Amniotic epithelial cell (primary cell): ENCODE results near the gene FBXO21.
"Not testable (repeated sequence)": the region's sequence is repeated elsewhere in the genome, so short reads cannot be mapped to it uniquely, and the experiment has no call there.

Source experiments
- DNase-seq: peaks from one replicate; pipeline ENCODE4 v3.0.0-alpha.2; 2010; ENCODE audit warnings: low read depth

FBXO21 gene

GRCh38 chr12:117102800-117103181, 87.5 kb downstream of the FBXO21 start:
- DNase-seq, result no peak

GRCh38 chr12:117101953-117102799, 88.1 kb downstream of the FBXO21 start:
- no peak for DNase-seq

- no peak for DNase-seq
Measured at GRCh38 chr12:117100851-117101673, 89.2 kb downstream of the FBXO21 start.

- no peak for DNase-seq
Measured at GRCh38 chr12:117100251-117100650, 90.0 kb downstream of the FBXO21 start.

GRCh38 chr12:117098361-117099217, 91.7 kb downstream of the FBXO21 start:
- no peak for DNase-seq

GRCh38 chr12:117098024-117098360, 92.3 kb downstream of the FBXO21 start:
- no peak for DNase-seq

- no peak for DNase-seq
Measured at GRCh38 chr12:117097159-117097558, 93.1 kb downstream of the FBXO21 start.

GRCh38 chr12:117096501-117097042, 93.7 kb downstream of the FBXO21 start:
- no peak for DNase-seq

GRCh38 chr12:117095191-117095590, 95.1 kb downstream of the FBXO21 start:
- DNase-seq, result not testable (repeated sequence)

GRCh38 chr12:117093918-117094630, 96.2 kb downstream of the FBXO21 start:
- no peak for DNase-seq

GRCh38 chr12:117093431-117093830, 96.8 kb downstream of the FBXO21 start:
- DNase-seq, result no peak

- no peak for DNase-seq
Measured at GRCh38 chr12:117092886-117093285, 97.4 kb downstream of the FBXO21 start.

- DNase-seq, result no peak
Measured at GRCh38 chr12:117092511-117092780, 97.8 kb downstream of the FBXO21 start.
